Aorta (tissue), 5 donors: ENCODE results near the gene TEKT5. TPM values are rescaled to one million over a fixed set of nuclear protein-coding genes. Genes with fewer than 3 reads are reported as not detected.
A peak's percentile ranks its signal among the peaks of the same experiment; 100 is the strongest.

ENCODE experiments used
- ATAC-seq: fragments of 200-7000 bp; cut with Tn5 transposase; one replicate; pipeline ENCODE4 v1.9.1; 2022; ENCODE audit warnings: moderate library complexity; ENCODE audit not compliant: low FRiP score
- DNase-seq, 2 donors: peaks; one replicate each; pipeline ENCODE4 v3.0.0-alpha.2; 2020
- H3K27ac ChIP-seq, 2 donors: one replicate each; pipeline ENCODE4 v1.5.1; 2013; ENCODE audit warnings: low read length in 2 of 2, mild to moderate bottlenecking in 2 of 2, moderate library complexity in 2 of 2, control low read depth in 1 of 2, inconsistent platforms in 1 of 2, low read depth in 1 of 2
- H3K27me3 ChIP-seq, 2 donors: one replicate each; pipeline ENCODE4 v1.6.1; 2013; ENCODE audit warnings: control low read depth in 1 of 2, low read length in 1 of 2, mild to moderate bottlenecking in 1 of 2, moderate library complexity in 1 of 2; ENCODE audit not compliant: insufficient read depth in 2 of 2, control insufficient read depth in 1 of 2
- H3K36me3 ChIP-seq, 2 donors: one replicate each; pipeline ENCODE4 v1.6.1; 2013; ENCODE audit warnings: control low read depth in 1 of 2, low read length in 1 of 2, mild to moderate bottlenecking in 1 of 2; ENCODE audit not compliant: insufficient read depth in 2 of 2, control insufficient read depth in 1 of 2
- H3K4me1 ChIP-seq, 2 donors: one replicate each; pipeline ENCODE4 v1.6.1; 2013; ENCODE audit warnings: low read length in 2 of 2, control low read depth in 1 of 2, mild to moderate bottlenecking in 1 of 2, moderate library complexity in 1 of 2; ENCODE audit not compliant: insufficient read depth in 2 of 2, control insufficient read depth in 1 of 2
- H3K4me3 ChIP-seq, 2 donors: one replicate each; pipeline ENCODE4 v1.5.1; 2013; ENCODE audit warnings: low read length in 2 of 2, control low read depth in 1 of 2, mild to moderate bottlenecking in 1 of 2
- H3K9me3 ChIP-seq: one replicate; pipeline ENCODE4 v1.6.1; 2013; ENCODE audit warnings: mild to moderate bottlenecking, low read length; ENCODE audit not compliant: control insufficient read depth
- WGBS, 2 donors: extraction: QIAGEN DNeasy Blood & Tissue Kit; methylation state at CpG; one replicate each; pipeline ENCODE4 v1.1.7; 2013; 5-methylcytosine and 5-hydroxymethylcytosine counted together
- intact Hi-C, 2 donors: fragments of 100-400 bp; cut with DNase I; formaldehyde crosslinking; loops; one replicate each; pipeline versions ENCODE4 v1.14.2 to v1.15.0; 2022
- polyA plus RNA-seq, 2 donors: library from polyadenylated mRNA; stranded (reverse); fragments of 200-250 nt; gene quantifications; one replicate each; pipeline ENCODE4 v1.2.3, GENCODE V29; 2013
- total RNA-seq, 2 donors: library from RNA; stranded (reverse); fragmentation: NEBNext Ultra II Directional; extraction: Animal tissue kit (Norgen Biotek cat#: 25700); gene quantifications; one replicate each; pipeline ENCODE4 v1.2.1, GENCODE V29; 2021
- donor health status: healthy with polysubstance abuse.
- donor health status: Bipolar disorder and iron deficiency.
- donor health status: DM: no; HTN: no; CAD: no.
- donor health status: DM: no; HTN: no; CAD: no.
- donor health status: DM: yes; HTN: yes; CAD: no.

Gene TEKT5
- total and polyA plus RNA-seq, 4 donors, result 0.29 to 2.9 (median 0.39) TPM; not detected in 1

DNA sequence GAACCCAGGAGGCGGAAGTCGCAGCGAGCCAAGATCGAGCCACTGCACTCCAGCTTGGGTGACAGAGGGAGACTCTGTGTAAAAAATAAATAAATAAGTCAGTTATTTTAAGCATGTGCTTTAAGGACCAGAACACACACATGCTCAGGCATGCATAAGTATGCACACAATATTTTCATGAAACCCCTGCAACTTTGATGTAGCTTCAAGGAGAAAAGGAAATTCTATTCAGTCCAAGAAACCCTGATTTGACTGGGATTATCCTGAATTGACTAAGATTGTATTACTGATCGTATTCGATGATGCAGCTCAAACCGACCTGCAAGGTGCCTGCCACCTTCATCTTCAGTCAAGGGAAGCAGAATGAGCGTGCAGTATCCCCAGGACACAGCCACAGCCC is 841 bp downstream of the TEKT5 start:
- DNase-seq, result no peak
- intact Hi-C loops, result no loop called here

DNA sequence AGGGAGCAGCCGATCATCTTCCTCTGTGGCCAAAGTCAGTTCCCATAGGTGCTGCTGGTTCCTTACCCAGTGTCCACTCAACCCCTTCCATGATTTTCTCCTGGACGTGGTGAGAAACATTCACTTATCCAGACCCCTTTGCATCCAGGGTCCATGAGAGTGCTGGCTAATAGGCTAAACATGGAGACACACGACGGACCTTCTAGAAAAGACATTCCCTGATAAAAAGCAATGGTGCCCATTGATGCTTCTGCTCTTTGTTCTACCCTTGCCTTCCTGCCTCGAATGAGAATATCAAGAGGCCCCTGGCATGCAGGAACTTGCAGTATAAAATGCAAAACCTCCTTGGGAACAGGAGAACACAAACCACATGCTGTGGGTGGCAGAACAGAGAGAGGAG is 2.3 kb downstream of the TEKT5 start:
- Histone ChIP-seq H3K4me3 (no peak overlapping the region), H3K27me3 (no peaks in the 10 kb centered on the region), H3K36me3 (no peaks in the 10 kb centered on the region), H3K27ac (no peak overlapping the region), H3K9me3 (no peaks in the 10 kb centered on the region), H3K4me1 (no peaks in the 10 kb centered on the region)
- intact Hi-C loops, result no loop called here
- DNase-seq (peak in 1 of 2 donors; percentile 15), ATAC-seq (no peak)
- 73 to 79% methylated on average over 5 of the region's 5 CpGs for WGBS, 2 donors

More for the DNA sequence above, 841 bp downstream of the TEKT5 start:
- no peaks in the 10 kb centered on the region for H3K4me1 ChIP-seq
- H3K9me3 ChIP-seq, result no peaks in the 10 kb centered on the region
- no peaks in the 10 kb centered on the region for H3K27me3 ChIP-seq
- ATAC-seq, result no peak
- no peak overlapping the region for H3K27ac ChIP-seq
- H3K4me3 ChIP-seq, result no peak overlapping the region
- H3K36me3 ChIP-seq, result no peaks in the 10 kb centered on the region
- WGBS, 2 donors, result 93 to 94% methylated on average over 8 of the region's 8 CpGs

DNA sequence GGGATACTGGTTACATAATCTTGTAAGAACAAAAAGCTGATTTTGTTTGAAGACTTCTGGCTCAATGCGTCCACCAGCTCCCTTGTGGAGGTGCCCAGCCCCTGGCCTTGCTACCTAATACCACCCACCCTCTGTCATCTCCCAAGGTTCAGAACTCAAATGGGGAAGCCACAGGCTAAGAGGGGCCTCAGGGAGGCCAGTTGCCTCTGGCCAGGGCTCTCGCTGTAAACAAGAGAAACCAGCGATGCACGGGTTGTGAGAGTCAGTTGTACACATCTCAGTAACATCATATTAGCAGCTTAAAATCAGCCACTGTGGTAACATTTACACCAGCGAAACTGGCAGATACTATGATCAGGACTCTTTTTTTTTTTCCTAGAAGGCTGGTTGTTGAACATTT is 6.0 kb downstream of the TEKT5 start:
- DNase-seq (peak in 1 of 2 donors; percentile 63), ATAC-seq (no peak)
- WGBS, 2 donors, result 90 to 92% methylated on average over 5 of the region's 5 CpGs
- Histone ChIP-seq H3K4me3 (no peak overlapping the region), H3K36me3 (no peaks in the 10 kb centered on the region), H3K4me1 (no peaks in the 10 kb centered on the region), H3K27me3 (no peaks in the 10 kb centered on the region), H3K27ac (no peak overlapping the region), H3K9me3 (no peaks in the 10 kb centered on the region)
- intact Hi-C loops, result no loop called here

DNA sequence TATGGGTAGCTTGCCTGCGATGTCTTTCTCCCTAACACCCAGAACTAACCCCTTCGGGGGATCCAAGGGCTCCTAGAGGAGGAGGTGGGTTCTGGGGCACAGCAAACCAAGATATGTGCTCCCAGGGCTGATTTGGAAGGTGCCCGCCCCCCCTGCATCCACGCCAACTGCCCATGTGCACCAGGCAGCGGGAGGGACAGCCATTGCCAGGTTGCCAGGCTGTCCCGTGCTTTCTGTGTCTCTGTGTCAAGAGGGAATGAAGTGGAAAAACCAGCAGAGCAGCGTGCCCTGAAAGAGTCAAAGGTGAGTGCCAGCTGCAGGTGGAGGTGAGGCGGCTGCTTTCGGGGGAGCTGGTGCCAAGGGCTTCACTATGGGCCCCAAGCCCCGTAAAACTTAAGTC is 6.4 kb downstream of the TEKT5 start:
- H3K9me3 ChIP-seq, result no peaks in the 10 kb centered on the region
- H3K36me3 ChIP-seq, result no peaks in the 10 kb centered on the region
- H3K4me1 ChIP-seq, result no peaks in the 10 kb centered on the region
- peak in 1 of 2 donors; percentile 56 for DNase-seq
- WGBS, 2 donors, result 78 to 83% methylated on average over 10 of the region's 10 CpGs
- ATAC-seq, result no peak
- no peaks in the 10 kb centered on the region for H3K27me3 ChIP-seq
- no peak overlapping the region for H3K4me3 ChIP-seq
- intact Hi-C loops, result no loop called here
- no peak overlapping the region for H3K27ac ChIP-seq

DNA sequence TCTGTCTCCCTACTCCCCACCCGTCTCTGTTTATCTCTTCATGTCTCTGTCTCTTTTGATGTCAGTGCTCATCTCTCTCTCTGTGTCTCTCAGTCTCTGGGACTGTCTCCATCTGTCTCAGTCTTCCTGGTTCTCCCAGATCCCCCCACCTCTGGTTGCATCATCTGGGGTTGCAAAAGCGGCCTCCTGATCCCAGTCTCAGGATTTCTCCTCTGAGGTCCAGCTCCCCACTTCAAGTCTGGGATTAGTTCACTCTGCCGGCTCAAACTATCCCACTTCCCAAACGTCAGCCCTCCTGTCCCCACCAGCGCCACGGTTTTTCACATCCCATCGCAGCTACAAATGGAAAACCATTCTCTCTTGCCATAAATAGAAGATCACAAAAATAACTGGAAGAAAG is 9.0 kb downstream of the TEKT5 start:
- H3K4me1 ChIP-seq, result no peaks in the 10 kb centered on the region
- no peak overlapping the region for H3K27ac ChIP-seq
- no peaks in the 10 kb centered on the region for H3K36me3 ChIP-seq
- H3K9me3 ChIP-seq, result no peaks in the 10 kb centered on the region
- intact Hi-C loops, result no loop called here
- H3K27me3 ChIP-seq, result no peaks in the 10 kb centered on the region
- peak in 1 of 2 donors; percentile 59 for DNase-seq
- no peak for ATAC-seq
- WGBS, 2 donors, result 70 to 83% methylated on average over 7 of the region's 7 CpGs
- no peak overlapping the region for H3K4me3 ChIP-seq

DNA sequence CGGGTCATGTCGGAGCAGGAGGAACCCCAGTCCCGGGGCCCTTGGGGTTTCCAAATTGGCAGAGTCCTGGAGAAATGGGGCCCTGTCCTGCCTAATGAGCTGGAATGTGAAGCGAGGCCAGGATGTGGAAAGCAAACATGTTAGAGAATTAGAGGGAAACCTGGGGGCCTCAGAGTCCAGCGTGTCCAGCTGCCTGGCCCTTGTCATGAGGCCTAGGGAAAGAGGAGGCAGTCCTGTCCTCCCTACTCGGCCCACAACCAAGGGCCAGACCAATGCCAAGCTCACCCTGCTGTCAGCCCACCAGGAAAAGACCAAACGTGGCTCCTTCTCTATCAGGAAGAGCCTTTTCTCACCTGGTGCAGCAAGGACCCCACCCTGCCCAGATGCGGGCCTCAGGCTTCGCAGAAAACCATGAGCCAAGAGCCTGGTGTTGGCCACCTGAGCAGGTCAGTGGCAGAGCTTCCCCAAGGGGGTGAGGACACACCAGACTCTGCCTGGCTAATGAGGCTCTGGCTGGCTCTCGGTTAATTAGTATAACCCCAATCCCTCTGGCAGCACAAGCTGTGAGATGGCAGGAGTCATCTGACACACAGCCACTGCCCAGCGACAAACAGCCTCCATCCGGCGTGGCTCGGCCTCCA is 10.1 kb downstream of the TEKT5 start:
- ATAC-seq (no peak), DNase-seq (peak in 1 of 2 donors; percentile 61)
- intact Hi-C loops, result no loop called here
- Histone ChIP-seq H3K27me3 (no peaks in the 10 kb centered on the region), H3K36me3 (no peaks in the 10 kb centered on the region), H3K27ac (no peak overlapping the region), H3K4me3 (no peak overlapping the region), H3K4me1 (no peaks in the 10 kb centered on the region), H3K9me3 (no peaks in the 10 kb centered on the region)
- 80 to 90% methylated on average over 14 of the region's 14 CpGs for WGBS, 2 donors

DNA sequence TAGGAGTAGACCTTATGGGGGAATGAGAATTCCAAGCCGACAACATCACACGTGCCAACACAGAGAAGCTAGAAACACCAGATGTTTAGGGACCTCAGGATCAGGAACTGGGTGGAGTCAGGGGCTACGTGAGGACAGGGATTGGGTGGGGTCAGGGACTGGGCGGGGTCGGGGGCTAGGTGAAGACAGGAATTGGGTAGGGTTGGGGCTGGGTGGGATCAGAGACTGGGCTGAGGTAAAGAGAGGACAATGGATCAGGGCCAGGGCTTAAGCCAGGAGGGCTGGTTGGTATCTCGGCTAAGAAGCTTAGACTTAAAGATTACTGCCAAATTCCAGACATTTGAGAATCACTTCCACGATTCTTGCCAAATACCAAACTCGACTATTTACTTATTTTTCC is 11.6 kb downstream of the TEKT5 start:
- Histone ChIP-seq H3K9me3 (no peaks in the 10 kb centered on the region), H3K4me3 (no peak overlapping the region), H3K27me3 (no peaks in the 10 kb centered on the region), H3K4me1 (no peaks in the 10 kb centered on the region), H3K36me3 (no peaks in the 10 kb centered on the region), H3K27ac (no peak overlapping the region)
- intact Hi-C loops, result no loop called here
- DNase-seq, result peak in 1 of 2 donors; percentile 62
- 35 to 38% methylated on average over 8 of the region's 8 CpGs for WGBS, 2 donors
- no peak for ATAC-seq

DNA sequence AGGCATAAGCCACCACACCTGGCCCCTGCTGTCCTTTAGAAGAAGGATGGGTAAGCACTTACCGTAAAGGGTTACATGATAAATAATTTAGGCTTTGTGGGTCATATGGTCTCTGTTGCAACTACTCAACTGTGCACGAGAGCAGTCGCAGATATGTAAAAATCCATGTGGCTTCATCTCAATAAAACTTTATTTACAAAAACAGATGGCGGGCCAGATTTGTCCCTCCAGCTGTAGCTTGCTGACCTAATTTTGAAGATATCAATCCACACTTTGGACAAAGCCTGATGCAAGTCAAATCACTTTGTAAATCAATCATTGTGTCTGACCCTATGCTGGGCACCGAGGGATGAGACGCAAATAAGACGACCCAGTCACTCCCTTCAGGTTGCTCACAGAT is 12.1 kb downstream of the TEKT5 start:
- no peaks in the 10 kb centered on the region for H3K9me3 ChIP-seq
- no peak overlapping the region for H3K4me3 ChIP-seq
- ATAC-seq (no peak), DNase-seq (no peak)
- no peaks in the 10 kb centered on the region for H3K36me3 ChIP-seq
- WGBS, 2 donors, result 94 to 96% methylated on average over 7 of the region's 7 CpGs
- H3K27me3 ChIP-seq, result no peaks in the 10 kb centered on the region
- no peak overlapping the region for H3K27ac ChIP-seq
- no peaks in the 10 kb centered on the region for H3K4me1 ChIP-seq
- intact Hi-C loops, result no loop called here
